Activated T-cell treated with anti-CD3 and anti-CD28 coated beads for 48 hours (primary cell): Measurements from ENCODE around the gene HOXD11.

Experiments used
- DNase-seq: peaks from one replicate; pipeline ENCODE4 v3.0.0-alpha.2; 2020; ENCODE audit warnings: low read depth

The HOXD11 gene

DNA sequence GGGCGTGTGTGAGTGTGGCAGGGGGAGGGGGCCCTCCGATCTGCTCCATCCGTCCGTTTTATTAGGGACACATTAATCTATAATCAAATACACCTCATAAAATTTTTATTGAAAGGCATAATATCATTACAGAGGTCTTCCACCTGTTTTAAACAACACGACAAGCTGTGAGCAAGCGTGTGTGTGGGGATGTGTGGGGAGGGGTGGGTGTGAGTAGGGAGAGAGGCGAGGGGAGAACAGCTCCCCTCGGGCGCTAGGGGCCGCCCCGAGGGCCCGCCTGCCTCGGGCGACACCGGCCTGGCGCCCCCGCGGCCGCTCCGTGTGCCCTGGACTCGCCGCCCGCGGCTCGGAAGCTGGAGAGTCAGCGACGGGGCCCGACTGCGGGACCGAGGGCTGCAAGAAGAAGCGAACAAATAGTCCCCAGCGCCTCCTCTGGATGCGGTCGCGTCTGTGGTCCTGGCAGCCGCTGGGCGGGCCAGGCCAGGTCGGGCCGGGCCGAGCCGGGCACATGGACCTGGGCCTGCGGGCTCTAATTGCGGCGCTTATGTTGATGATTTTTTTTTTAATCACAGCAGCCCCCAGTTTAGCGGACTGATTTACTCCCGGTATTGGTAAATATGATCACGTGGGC is 15.1 kb downstream of the HOXD11 start:
- no peak for DNase-seq

DNA sequence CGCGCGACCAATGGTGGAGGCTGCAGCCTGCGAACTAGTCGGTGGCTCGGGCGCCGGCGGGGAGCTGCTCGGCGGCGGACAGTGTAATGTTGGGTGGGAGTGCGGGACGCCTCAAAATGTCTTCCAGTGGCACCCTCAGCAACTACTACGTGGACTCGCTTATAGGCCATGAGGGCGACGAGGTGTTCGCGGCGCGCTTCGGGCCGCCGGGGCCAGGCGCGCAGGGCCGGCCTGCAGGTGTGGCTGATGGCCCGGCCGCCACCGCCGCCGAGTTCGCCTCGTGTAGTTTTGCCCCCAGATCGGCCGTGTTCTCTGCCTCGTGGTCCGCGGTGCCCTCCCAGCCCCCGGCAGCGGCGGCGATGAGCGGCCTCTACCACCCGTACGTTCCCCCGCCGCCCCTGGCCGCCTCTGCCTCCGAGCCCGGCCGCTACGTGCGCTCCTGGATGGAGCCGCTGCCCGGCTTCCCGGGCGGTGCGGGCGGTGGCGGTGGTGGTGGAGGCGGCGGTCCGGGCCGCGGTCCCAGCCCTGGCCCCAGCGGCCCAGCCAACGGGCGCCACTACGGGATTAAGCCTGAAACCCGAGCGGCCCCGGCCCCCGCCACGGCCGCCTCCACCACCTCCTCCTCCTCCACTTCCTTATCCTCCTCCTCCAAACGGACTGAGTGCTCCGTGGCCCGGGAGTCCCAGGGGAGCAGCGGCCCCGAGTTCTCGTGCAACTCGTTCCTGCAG is 15.8 kb downstream of the HOXD11 start, which contains the start of gene HOXD9:
Gene HOXD9, plus strand, starts transcription at position 37 of the 728 bp plus-strand sequence. Its CDS starts 50 bp downstream, at position 87.
- DNase-seq = no peak

DNA sequence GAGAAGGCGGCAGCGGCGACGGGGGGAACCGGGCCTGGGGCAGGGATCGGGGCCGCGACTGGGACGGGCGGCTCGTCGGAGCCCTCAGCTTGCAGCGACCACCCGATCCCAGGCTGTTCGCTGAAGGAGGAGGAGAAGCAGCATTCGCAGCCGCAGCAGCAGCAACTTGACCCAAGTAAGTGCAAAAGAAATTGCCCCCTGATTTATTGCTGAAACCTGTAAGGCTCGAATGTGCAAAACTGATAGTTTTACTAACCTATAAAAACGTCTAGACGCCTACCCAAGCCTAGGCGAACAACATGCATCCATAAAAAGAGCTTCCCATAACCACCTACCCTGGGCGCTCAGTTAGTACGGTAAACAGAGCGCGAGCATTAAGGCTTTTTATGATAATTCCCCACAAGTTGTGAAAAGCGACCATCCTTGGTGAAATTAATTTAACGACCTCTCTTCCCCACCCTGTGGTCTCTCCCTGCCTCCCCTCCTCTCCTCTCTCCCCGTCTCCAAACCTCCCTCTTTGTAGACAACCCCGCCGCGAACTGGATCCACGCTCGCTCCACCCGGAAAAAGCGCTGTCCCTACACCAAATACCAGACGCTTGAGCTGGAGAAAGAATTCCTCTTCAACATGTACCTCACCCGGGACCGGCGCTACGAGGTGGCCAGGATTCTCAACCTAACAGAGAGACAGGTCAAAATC is 16.5 kb downstream of the HOXD11 start:
- DNase-seq = no peak

DNA sequence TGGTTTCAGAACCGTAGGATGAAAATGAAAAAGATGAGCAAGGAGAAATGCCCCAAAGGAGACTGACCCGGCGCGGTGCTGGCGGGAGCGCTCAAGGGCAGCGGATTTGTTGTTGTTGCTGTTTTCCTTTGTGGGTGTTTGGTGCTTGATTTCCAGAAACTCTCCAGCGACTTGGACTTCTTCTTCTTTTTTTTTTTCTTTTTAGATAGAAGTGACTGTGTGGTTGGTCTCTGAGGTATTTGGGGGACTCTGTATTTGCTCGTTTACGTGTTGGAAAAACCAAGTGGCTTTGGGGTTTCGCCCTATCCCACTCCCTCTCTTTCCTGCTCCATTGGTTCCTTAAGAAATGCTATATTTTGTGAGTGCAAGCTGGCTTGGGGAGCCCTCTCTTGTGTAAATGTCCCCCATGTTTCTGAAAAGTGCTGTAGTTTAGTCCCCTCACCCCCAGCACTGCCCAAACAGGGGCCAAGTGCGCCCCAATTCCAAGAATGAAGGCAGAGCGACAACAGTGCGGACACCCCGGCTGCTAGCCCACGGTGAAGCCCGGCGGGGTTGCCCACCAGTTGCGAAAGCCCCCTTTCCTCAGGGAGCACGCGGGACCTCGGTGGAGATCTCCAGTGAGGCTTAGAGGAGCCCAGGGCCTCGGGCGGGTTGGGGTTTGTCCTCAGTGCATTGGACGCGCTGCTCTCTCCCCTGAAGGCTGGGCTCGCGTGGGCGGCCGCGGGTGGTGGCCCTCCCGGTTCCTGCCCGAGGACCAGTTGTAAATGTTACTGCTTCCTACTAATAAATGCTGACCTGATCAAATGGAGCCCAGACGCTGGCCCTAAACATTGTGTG is 17.2 kb downstream of the HOXD11 start:
- DNase-seq = no peak

DNA sequence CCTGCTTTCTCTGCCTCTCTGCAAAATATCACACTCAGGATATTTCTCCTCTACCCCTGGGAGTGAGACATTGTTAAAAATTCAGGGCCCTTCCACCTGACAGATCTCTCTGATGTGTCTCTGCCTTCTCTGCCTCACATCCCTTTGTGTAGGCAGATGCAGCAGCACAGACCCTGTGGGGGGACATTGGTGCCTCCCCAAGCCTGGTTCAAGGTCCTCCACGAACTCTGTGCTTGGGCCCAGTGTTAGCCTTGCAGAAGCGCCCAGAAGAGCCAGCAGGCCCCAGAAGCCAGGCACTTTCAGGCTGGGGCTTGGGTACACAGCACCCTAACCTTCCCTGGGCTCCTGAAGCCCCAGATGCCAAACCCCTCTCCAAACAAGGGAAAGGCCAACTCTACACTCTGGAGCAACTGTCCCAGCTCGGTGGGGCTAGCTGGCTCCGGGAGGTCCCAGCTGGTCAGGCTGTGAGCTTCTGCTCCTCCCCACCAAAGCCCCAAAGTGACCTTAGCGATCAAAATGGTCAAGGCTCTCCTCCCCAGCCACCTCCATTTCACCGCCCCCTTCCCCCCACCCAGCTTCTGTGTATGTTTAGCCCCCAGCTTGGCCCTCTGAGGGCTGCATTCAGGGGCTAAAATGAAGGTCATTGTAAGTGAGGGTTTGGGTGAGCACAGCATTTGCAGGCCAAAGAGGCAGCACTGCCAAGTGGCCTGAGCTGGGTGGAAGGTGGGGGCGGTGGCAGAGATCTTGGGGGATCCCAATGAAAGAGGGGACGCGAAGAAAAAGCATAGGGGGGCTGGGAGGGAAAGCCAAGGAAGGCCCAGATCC is 18.1 kb downstream of the HOXD11 start:
- no peak for DNase-seq

DNA sequence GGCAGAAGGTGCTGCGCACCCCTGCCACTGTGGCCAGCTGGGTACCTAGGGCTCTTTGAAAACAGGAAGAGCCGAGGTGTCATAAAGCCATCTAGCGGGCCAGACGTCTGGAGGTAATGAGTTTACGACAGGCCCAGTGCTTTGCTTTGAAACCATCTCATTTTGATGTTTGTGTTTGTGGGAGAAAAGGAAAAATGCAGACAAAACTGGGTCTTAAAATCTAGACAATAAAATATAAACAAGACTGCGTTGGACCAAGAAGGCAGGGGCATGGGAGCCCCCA is 18.6 kb downstream of the HOXD11 start:
- no peak for DNase-seq

DNA sequence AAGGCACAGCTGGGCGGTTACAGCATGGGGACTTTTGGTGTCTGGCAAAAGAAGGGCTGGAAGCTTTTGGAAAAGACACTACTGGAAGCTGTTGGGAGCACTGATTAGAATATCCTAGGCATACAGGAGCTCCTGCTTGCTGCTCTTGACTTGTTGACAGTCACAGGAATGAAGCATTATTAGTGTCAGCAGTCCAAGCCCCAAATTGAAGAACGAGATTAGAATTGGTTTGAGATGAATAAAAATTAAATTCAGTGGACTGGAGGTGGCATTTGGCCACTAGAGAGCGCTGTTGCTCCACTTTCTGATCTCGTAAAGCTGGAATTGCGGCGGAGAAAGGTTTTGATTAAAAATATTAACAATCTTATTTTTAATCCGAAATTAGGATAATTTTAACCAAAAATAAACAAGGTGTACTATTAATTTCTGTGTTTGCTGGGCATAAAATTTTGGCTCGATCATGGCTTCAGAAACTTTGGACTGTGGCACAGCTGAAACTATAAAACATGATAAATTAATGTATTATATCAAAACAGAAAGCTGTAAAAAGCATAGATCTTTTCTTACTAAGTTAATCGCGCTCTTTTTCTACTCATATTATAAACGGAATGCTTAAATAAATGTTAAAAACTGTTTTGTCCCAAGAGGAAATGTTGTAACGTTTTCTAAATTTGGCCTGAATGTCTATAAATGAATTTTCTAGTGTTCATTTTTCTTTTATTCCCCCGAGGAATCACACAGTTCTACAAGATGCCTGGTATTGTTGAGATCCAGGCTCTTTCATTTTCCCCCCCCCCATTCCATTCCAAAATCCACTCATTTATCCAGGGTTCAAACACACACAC is 20.1 kb downstream of the HOXD11 start:
- no peak for DNase-seq

DNA sequence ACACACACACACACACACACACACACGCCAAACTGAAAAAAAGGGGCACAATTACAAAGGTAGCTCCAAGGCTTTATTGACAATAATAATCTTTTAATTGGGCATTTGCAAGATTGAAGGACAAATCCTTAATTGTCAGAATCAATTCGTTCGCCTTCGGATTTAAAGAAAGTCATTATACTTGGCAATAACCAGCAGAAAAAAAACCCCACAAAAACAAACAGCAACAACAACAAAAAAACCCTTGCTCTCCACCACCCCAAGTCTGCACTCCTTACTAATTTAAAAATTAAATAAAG is 20.6 kb downstream of the HOXD11 start:
- no peak for DNase-seq

DNA sequence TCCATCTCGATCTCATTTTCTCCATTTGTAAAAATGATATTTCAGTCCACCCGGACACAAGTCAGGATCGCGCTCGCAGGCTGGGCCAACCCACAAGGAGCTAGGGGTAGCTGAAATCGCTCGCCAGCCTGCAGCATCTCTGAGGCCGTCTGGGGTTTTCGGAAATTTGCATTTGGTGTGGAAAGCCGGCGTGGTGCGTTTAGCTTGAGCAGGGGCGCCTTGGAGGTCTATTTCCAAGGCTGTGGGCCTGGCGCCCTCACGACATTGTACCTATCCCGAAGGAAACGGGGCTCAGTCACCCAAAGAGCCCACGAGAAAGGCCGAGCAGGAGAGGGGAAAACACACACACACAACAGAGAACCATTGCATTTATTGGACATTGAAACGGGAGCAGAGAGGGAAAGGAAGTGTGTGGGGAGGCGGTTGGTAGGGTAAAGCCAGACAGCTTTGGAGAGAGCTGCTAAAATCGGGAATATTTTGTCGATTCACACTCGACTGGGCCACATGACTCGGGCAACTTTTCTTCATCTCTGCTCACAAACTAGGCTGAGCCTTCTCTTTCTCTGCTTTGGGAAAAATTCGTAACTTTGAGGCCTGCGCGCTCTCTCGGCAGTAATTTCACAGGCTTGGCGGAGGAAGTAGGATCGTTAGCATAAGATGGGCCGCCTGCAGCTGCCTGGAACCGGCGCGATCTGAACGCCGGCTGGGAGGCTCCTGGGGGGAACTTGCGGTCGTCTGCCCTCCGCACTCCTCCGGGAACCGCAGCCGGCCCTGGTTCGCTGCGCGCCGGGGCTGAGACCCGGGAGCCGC is 21.3 kb downstream of the HOXD11 start:
- DNase-seq = no peak

DNA sequence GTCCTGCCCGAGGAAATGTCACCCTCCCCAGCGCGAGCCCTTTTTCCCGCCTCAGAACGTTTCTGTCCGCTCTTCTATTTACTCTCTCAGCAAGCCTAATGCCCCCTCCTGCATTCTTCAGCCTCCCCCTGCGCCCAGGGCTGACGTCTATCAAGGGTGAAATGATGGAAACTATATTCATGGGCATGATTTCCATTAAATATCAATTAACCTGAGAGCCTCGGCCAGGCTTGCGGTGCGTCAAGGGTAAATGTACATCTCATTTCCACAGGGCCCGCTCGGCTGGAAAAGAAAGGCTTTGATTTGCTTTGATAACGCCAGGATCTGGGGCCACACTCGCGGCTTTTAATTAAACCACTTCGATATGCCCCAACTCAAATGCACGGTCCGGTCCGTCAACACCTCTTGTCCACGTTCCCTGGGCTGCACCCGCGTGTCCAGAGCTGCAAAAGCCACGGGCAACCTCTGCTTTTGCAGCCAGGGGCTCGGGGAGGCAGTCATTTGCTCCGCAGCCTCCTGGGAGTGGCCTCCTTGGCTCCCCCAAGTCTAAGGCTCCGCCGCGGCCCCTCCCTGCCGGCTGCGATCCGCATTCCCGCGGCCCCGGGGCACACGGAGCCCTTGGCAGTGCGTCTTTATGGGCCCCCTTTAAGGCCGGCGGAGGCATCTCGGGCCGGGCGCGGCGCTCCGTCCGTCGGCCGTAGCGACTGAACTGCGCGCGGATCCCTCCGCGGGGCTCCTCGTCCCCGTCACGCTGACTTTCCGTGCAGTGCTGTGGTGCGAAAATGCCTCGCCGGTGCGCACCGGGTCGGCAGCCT is 22.1 kb downstream of the HOXD11 start, which contains the start of gene HOXD8:
Gene HOXD8, plus strand, starts transcription at position 724 of the 815 bp plus-strand sequence. CDS start 662 bp downstream, outside the sequence.
- DNase-seq = no peak

DNA sequence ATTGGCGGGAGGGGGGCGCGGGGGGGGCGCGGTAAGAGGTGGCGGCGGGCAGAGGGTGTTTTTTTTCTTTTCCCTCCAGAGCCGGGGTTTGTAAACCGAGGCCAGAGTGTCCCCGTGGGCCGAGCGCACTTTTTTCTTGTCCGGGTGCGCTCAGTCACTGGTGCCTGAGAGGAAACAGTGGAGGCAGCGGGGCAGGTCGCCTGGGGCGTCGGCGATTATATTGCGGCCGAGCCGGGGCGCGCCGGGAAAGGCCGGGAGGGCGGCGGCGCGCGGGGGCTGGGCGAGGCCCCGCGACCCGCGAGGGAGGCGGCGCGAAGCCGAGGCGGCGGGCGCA is 22.7 kb downstream of the HOXD11 start:
- no peak for DNase-seq

DNA sequence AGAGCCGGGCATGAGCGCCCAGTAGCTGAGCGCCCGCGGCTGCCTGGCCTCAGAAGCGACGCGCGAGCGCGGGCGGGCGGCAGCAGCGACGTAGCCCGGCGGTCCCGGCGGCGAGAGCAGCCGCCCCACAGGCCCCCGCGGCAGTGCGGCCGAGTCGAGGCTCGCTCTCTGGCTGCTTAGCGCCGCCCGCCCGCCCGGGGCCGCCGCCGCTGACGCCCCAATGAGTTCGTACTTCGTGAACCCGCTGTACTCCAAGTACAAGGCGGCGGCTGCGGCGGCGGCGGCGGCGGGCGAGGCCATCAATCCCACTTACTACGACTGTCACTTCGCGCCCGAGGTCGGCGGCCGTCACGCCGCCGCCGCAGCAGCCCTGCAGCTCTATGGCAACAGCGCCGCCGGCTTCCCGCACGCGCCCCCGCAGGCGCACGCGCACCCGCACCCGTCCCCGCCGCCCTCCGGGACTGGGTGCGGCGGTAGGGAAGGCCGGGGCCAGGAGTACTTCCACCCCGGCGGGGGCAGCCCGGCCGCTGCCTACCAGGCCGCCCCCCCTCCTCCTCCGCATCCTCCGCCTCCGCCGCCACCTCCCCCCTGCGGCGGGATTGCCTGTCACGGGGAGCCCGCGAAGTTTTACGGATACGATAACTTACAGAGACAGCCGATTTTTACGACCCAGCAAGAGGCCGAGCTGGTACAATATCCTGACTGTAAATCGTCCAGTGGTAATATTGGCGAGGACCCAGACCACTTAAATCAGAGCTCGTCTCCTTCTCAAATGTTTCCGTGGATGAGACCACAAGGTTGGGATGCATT is 23.3 kb downstream of the HOXD11 start:
- DNase-seq = no peak

DNA sequence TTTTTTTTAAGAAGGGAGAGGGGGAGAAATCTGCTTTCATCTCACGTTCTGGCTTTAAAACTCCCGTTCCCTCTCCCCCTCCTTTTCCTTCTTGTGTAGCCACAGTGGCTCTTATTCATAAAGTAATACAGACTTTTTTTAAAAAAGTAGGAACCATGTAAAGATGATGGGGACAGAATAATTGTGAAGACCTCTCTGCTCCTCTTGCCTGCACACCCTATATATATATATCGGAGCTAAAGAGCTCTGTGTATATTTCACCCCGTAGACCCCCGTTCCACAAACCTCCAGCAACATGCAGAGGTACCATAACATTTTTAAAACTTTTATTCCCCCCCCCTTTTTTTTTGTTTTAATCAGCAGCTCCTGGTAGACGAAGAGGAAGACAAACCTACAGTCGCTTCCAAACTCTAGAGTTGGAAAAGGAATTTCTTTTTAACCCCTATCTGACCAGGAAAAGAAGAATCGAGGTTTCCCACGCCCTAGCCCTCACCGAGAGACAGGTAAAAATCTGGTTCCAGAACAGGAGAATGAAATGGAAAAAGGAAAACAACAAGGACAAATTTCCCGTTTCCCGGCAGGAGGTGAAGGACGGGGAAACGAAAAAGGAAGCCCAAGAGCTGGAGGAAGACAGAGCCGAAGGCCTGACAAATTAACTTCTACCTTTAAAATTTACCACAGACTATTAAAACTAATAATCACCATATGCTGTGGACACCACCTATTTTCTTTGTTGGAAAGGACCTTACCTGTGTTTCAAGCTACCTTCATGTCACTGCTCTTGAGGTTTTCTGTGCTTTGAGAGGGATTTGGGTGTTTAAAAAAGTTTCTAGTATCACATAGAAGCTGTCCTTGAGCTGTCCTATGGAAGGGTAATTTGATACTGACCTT is 24.1 kb downstream of the HOXD11 start:
- DNase-seq = no peak

DNA sequence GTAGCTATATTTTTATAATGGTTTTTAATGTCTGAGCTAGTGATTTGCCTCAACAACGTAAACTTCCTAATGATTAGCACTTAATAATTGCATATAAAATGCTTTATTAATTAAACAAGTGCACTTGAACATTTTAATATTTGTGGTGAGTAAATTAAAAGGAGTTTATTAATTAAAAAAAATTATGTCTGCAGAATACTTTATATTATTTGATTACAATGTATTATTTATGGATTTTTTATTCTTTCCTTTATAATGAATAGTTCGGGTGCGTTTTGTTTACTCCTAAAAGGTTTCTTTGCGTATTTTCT is 24.7 kb downstream of the HOXD11 start:
- no peak for DNase-seq

DNA sequence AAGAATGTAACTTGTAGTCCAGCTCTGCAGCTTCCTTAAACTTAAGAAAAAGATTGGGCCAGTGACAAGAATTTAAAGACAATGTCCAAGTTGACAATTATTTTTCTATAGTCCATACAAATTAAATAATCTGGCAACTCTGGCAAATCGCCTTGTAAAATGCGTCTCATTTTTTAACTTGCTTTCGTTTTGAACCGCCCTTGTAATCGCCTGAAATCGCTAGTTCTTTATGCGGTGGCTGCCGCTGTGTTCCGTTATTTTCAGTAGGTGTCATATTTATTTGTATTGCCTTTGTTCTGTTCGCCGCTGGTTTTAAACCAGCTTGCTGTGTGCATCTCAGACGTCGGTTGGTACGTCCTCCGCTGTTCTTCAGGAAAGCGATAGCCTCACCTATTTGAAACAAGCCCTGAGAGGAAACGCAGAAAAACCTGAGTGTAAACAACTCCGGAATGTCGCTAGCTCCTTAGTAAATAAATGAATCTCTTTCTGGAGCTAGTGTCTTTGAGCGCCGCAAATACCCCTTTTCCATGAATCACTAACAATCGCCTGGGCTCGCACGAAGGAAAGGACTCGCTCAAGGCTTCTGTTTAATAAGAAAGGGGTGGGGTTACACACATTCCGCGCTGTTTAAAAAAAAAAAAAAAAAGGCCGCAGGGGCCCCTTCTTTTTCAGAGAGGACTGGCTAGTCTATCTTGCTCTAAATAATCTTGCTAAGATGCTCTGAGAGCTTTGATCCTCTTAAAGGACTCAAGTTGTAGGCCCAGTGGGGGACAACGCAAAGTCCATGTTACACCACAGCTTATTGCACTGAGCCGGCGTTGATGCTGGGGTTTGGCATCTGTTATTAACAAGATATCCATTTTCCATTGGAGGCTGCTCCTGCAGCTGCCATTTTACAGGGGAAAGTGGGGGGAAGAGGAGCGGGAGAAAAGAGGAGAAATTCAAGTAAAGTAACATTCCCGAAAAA is 25.4 kb downstream of the HOXD11 start:
- DNase-seq = no peak

DNA sequence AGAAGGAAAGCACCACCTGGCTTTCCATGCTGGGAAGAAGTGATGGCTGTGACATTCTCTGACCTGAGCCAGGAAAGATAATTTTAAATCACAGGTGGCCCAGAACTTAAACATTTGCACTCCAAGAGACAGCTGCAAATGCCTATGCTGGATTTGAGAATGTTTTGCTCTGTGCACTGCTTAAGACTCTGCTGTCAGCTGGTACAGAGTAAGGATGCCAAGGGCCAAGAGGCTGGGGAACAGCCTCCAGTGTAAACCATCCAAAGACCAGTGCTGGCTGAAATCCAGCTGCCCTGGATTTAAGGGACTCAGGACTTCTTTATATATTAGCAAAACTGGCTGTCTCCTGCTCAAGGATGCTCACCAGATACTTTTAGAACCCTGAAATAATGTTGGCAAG is 26.3 kb downstream of the HOXD11 start:
- DNase-seq = no peak
